ENCODE measurements around the gene CDC45.

GRCh38 chr22:19482297-19482696 lies 2.6 kb downstream of the CDC45 start:
- TF ChIP-seq CTCF (conservative IDR thresholded peaks at IDR 0.05 in 1 of 2, IDR thresholded peaks at IDR 0.05 in 1 of 2; ENCODE audit: extremely low read depth in 1 of 2, insufficient read depth in 1 of 2, low read depth in 1 of 2, low read length in 2 of 2) (no peak), EZH2 (IDR thresholded peaks at IDR 0.05; ENCODE audit: borderline replicate concordance, low read length) (no peak)
